ENCODE results near the gene PQBP1. TPM values are rescaled to one million over a fixed set of nuclear protein-coding genes. Genes with fewer than 3 reads are reported as not detected.
"Not testable (repeated sequence)": the region's sequence is repeated elsewhere in the genome, so short reads cannot be mapped to it uniquely, and the experiment has no call there.

The PQBP1 gene, protein sequence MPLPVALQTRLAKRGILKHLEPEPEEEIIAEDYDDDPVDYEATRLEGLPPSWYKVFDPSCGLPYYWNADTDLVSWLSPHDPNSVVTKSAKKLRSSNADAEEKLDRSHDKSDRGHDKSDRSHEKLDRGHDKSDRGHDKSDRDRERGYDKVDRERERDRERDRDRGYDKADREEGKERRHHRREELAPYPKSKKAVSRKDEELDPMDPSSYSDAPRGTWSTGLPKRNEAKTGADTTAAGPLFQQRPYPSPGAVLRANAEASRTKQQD
- 54.2 and 56.5 TPM in 2 replicates for polyA plus RNA-seq (2013)

DNA sequence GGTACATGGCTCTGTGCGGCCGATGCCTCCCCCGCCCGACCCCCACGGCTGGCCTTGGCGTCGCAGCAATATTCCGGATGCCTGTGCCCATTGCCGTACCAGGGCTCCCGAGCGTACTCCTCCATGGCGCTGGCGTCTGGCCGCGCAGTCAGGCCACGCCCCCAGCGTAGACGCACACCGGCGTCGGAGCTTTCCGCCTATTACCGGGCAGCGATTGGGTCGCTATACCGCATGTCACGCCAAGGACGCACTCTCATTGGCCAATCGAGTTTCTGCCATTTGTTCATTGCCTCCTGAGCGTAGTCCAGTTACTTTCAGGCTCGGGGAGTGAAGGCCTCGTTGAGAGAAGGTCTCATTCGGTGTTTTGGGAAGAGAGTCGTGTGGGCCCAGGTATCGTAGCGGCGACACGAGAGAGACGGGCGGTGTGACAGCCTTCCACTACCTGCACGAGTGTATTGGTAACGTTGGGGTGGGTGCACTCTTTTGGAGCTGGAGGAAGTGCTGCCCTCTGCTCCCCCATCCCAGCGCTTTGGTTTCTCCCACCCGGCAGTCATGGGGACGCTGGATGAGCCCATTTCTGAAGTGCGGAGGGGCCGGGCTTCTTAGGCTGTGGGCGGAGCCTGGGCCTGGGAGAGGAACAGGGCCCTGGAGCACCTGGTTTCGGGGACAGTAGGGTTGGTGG, at the start of gene PQBP1, which contains the start of gene TIMM17B:
Gene PQBP1, plus strand, starts transcription at position 306 of the 682 bp plus-strand sequence. CDS start 580 bp downstream, outside the sequence.
Gene TIMM17B, minus strand, starts transcription at position 144 of the 682 bp plus-strand sequence. Its CDS starts 19 bp downstream, at position 125.
- Histone ChIP-seq H4K8ac (ENCODE audit: low read depth, low read length) (peak within 1 kb of the TSS; percentile 94), H3K9ac (ENCODE audit: low read length) (peak within 1 kb of the TSS; percentile 94), H3K27ac (ENCODE audit: low read depth, low read length) (peak within 1 kb of the TSS; percentile 95), H2BK12ac (ENCODE audit: low read length) (no peak within 1 kb of the TSS), H3K14ac (ENCODE audit: low read length) (peak within 1 kb of the TSS; percentile 97), H3K4me3 (ENCODE audit: low read depth, low read length) (peak within 1 kb of the TSS; percentile 87), H4K91ac (ENCODE audit: low read depth, low read length) (peak within 1 kb of the TSS; percentile 96), H3K4me1 (ENCODE audit: control insufficient read depth in 1 of 2, insufficient read depth in 2 of 2, low read length in 2 of 2) (peaks cover 0 to 6% of the 10 kb centered on the region in 2 experiments), H2BK5ac (ENCODE audit: low read depth, low read length, poor library complexity) (peak within 1 kb of the TSS; percentile 85), H3K4me2 (ENCODE audit: low read length) (peak within 1 kb of the TSS; percentile 99), H3K36me3 (ENCODE audit: control insufficient read depth in 1 of 2, insufficient read depth in 2 of 2, low read length in 2 of 2) (peaks cover 26 to 38% of the 10 kb centered on the region in 2 experiments), H3K18ac (ENCODE audit: low read length) (peak within 1 kb of the TSS; percentile 88), H3K79me2 (ENCODE audit: control insufficient read depth, insufficient read depth, low read length, poor library complexity) (peaks cover 5% of the 10 kb centered on the region), H3K27me3 (ENCODE audit: insufficient read depth, low read length) (no peaks in the 10 kb centered on the region), H2BK120ac (ENCODE audit: insufficient read depth, low read length, poor library complexity) (peak within 1 kb of the TSS; percentile 93), H3K9me3 (ENCODE audit: insufficient read depth, low read depth, low read length) (no peaks in the 10 kb centered on the region), H4K12ac (ENCODE audit: low read depth, low read length) (peak within 1 kb of the TSS; percentile 81), H2AFZ (ENCODE audit: insufficient read depth, low read length, poor library complexity) (peak within 1 kb of the TSS; percentile 98), H3K23ac (ENCODE audit: low read length) (no peak within 1 kb of the TSS), H2AK5ac (ENCODE audit: low read length) (peak within 1 kb of the TSS; percentile 89), H3K79me1 (ENCODE audit: low read length) (peaks cover 9% of the 10 kb centered on the region), H3K4ac (ENCODE audit: low read depth, low read length) (peak within 1 kb of the TSS; percentile 94)
- no CpG with 5 or more reads among the region's 49 CpGs for WGBS (ENCODE audit: extremely low coverage, insufficient coverage, insufficient read length)
- peak; percentile 92 for DNase-seq

GRCh38 chrX:48848847-48849246, 48.9 kb upstream of the PQBP1 start:
- Histone ChIP-seq H3K27ac (ENCODE audit: low read depth, low read length) (no peak overlapping the region), H3K36me3 (ENCODE audit: control insufficient read depth in 1 of 2, insufficient read depth in 2 of 2, low read length in 2 of 2) (no peaks in the 10 kb centered on the region), H2AFZ (ENCODE audit: insufficient read depth, low read length, poor library complexity) (no peak overlapping the region), H3K4me3 (ENCODE audit: low read depth, low read length) (no peak overlapping the region), H3K4me2 (ENCODE audit: low read length) (no peak overlapping the region), H3K27me3 (ENCODE audit: insufficient read depth, low read length) (no peaks in the 10 kb centered on the region), H2BK120ac (ENCODE audit: insufficient read depth, low read length, poor library complexity) (no peak overlapping the region), H4K8ac (ENCODE audit: low read depth, low read length) (no peak overlapping the region), H3K18ac (ENCODE audit: low read length) (no peak overlapping the region), H3K79me1 (ENCODE audit: low read length) (no peaks in the 10 kb centered on the region), H2AK5ac (ENCODE audit: low read length) (no peak overlapping the region), H2BK5ac (ENCODE audit: low read depth, low read length, poor library complexity) (no peak overlapping the region), H3K14ac (ENCODE audit: low read length) (no peak overlapping the region), H4K12ac (ENCODE audit: low read depth, low read length) (no peak overlapping the region), H3K79me2 (ENCODE audit: control insufficient read depth, insufficient read depth, low read length, poor library complexity) (no peaks in the 10 kb centered on the region), H4K91ac (ENCODE audit: low read depth, low read length) (no peak overlapping the region), H3K9ac (ENCODE audit: low read length) (no peak overlapping the region), H3K4me1 (ENCODE audit: control insufficient read depth in 1 of 2, insufficient read depth in 2 of 2, low read length in 2 of 2) (no peaks in the 10 kb centered on the region), H3K4ac (ENCODE audit: low read depth, low read length) (no peak overlapping the region), H3K23ac (ENCODE audit: low read length) (no peak overlapping the region), H2BK12ac (ENCODE audit: low read length) (no peak overlapping the region), H3K9me3 (ENCODE audit: insufficient read depth, low read depth, low read length) (no peaks in the 10 kb centered on the region)
- DNase-seq: no peak
- no CpG with 5 or more reads among the region's 1 CpG for WGBS (ENCODE audit: extremely low coverage, insufficient coverage, insufficient read length)

DNA sequence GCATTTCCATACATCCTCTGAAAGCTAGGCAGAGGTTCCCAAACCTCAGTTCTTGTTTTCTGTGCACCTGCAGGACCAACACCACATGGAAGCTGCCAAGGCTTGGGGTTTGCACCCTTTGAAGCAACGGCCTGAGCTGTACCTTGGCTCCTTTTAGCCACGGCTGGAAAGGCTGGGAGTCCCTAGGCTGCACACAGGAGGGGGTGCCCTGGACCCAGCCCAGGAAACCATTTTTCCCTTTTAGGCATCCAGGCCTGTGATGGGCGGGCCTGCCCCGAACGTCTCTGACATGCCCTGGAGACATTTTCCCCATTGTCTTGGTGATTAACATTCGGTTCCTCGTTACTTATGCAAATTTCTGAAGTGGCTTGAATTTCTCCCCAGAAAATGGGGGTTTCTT, 44.9 kb upstream of the PQBP1 start:
- Histone ChIP-seq H3K79me1 (ENCODE audit: low read length) (no peaks in the 10 kb centered on the region), H2BK120ac (ENCODE audit: insufficient read depth, low read length, poor library complexity) (no peak overlapping the region), H4K91ac (ENCODE audit: low read depth, low read length) (no peak overlapping the region), H3K9me3 (ENCODE audit: insufficient read depth, low read depth, low read length) (no peaks in the 10 kb centered on the region), H3K4me1 (ENCODE audit: control insufficient read depth in 1 of 2, insufficient read depth in 2 of 2, low read length in 2 of 2) (no peaks in the 10 kb centered on the region), H3K4me2 (ENCODE audit: low read length) (no peak overlapping the region), H3K4ac (ENCODE audit: low read depth, low read length) (no peak overlapping the region), H2BK5ac (ENCODE audit: low read depth, low read length, poor library complexity) (no peak overlapping the region), H3K9ac (ENCODE audit: low read length) (no peak overlapping the region), H3K18ac (ENCODE audit: low read length) (no peak overlapping the region), H4K12ac (ENCODE audit: low read depth, low read length) (no peak overlapping the region), H3K27me3 (ENCODE audit: insufficient read depth, low read length) (no peaks in the 10 kb centered on the region), H3K23ac (ENCODE audit: low read length) (no peak overlapping the region), H3K79me2 (ENCODE audit: control insufficient read depth, insufficient read depth, low read length, poor library complexity) (no peaks in the 10 kb centered on the region), H2BK12ac (ENCODE audit: low read length) (no peak overlapping the region), H4K8ac (ENCODE audit: low read depth, low read length) (no peak overlapping the region), H3K27ac (ENCODE audit: low read depth, low read length) (no peak overlapping the region), H3K36me3 (ENCODE audit: control insufficient read depth in 1 of 2, insufficient read depth in 2 of 2, low read length in 2 of 2) (no peaks in the 10 kb centered on the region), H3K4me3 (ENCODE audit: low read depth, low read length) (no peak overlapping the region), H3K14ac (ENCODE audit: low read length) (no peak overlapping the region), H2AFZ (ENCODE audit: insufficient read depth, low read length, poor library complexity) (no peak overlapping the region), H2AK5ac (ENCODE audit: low read length) (no peak overlapping the region)
- DNase-seq: no peak
- WGBS (ENCODE audit: extremely low coverage, insufficient coverage, insufficient read length): no CpG with 5 or more reads among the region's 7 CpGs

- not testable (repeated sequence) for H4K8ac ChIP-seq (ENCODE audit: low read depth, low read length)
Observed at GRCh38 chrX:48853494-48853893, 44.2 kb upstream of the PQBP1 start.

More at GRCh38 chrX:48853494-48853893, 44.2 kb upstream of the PQBP1 start:
- not testable (repeated sequence) for H2BK5ac ChIP-seq (ENCODE audit: low read depth, low read length, poor library complexity); H3K36me3 ChIP-seq (ENCODE audit: control insufficient read depth in 1 of 2, insufficient read depth in 2 of 2, low read length in 2 of 2); H3K4me2 ChIP-seq (ENCODE audit: low read length); H3K23ac ChIP-seq (ENCODE audit: low read length); H4K91ac ChIP-seq (ENCODE audit: low read depth, low read length); H3K4me3 ChIP-seq (ENCODE audit: low read depth, low read length); H3K27me3 ChIP-seq (ENCODE audit: insufficient read depth, low read length); H2AK5ac ChIP-seq (ENCODE audit: low read length); H3K9me3 ChIP-seq (ENCODE audit: insufficient read depth, low read depth, low read length); H3K9ac ChIP-seq (ENCODE audit: low read length); H2AFZ ChIP-seq (ENCODE audit: insufficient read depth, low read length, poor library complexity); H2BK12ac ChIP-seq (ENCODE audit: low read length); DNase-seq; H3K4me1 ChIP-seq (ENCODE audit: control insufficient read depth in 1 of 2, insufficient read depth in 2 of 2, low read length in 2 of 2); H3K79me2 ChIP-seq (ENCODE audit: control insufficient read depth, insufficient read depth, low read length, poor library complexity); H3K4ac ChIP-seq (ENCODE audit: low read depth, low read length); H3K27ac ChIP-seq (ENCODE audit: low read depth, low read length); H3K79me1 ChIP-seq (ENCODE audit: low read length); H3K18ac ChIP-seq (ENCODE audit: low read length); H2BK120ac ChIP-seq (ENCODE audit: insufficient read depth, low read length, poor library complexity); H4K12ac ChIP-seq (ENCODE audit: low read depth, low read length); H3K14ac ChIP-seq (ENCODE audit: low read length)
